ENCODE measurements around the gene RPLP2.
A peak's percentile ranks its signal among the peaks of the same experiment; 100 is the strongest.

Gene RPLP2

GRCh38 chr11:790721-791564 is 18.8 kb upstream of the RPLP2 start (continued):
- TF ChIP-seq ZNF133 (tag by site-specific recombination; IDR thresholded peaks at IDR 0.05) = no peak
- no peak for TF ChIP-seq ZSCAN18 (tag by site-specific recombination; IDR thresholded peaks at IDR 0.05)
- peak; percentile 14; the same call in 1 of the 2 replicates for TF ChIP-seq ZNF623 (tag by site-specific recombination; IDR thresholded peaks at IDR 0.05)
- TF ChIP-seq ZIC2 (tag by site-specific recombination; IDR thresholded peaks at IDR 0.05) = 0 out of 2 replicates have a peak, but pooled peaks have one; percentile 33
- TF ChIP-seq ZNF114 (tag by site-specific recombination; IDR thresholded peaks at IDR 0.05) = no peak
- no peak for TF ChIP-seq ZNF664 (tag by site-specific recombination; IDR thresholded peaks at IDR 0.05)
- TF ChIP-seq PATZ1 (tag by site-specific recombination; IDR thresholded peaks at IDR 0.05) = peak; percentile 80
- peak; percentile 77 for TF ChIP-seq SP2 (tag by site-specific recombination; IDR thresholded peaks at IDR 0.05)

- Histone ChIP-seq H3K36me3 (ENCODE audit: control insufficient read depth in 2 of 2, insufficient read depth in 1 of 2, low read length in 2 of 2) (peaks cover 0 to 33% of the 10 kb centered on the region in 2 experiments; a peak in 1 of 3 replicates), H3K9me3 (ENCODE audit: control insufficient read depth, insufficient read depth, low read depth, low read length) (no peaks in the 10 kb centered on the region), H3K4me3 (ENCODE audit: low read depth, low read length) (no peak overlapping the region), H3K27ac (ENCODE audit: extremely low read depth, low read depth, low read length) (no peak overlapping the region), H3K4me1 (ENCODE audit: control insufficient read depth, insufficient read depth, low read length) (peaks cover 6% of the 10 kb centered on the region)
- CTCF ChIA-PET = no interaction called here
- TF ChIP-seq GLIS2 (tag by site-specific recombination; IDR thresholded peaks at IDR 0.05) (peak; percentile 39), MYNN (tag by site-specific recombination; IDR thresholded peaks at IDR 0.05; ENCODE audit: borderline replicate concordance) (no peak), ZNF792 (tag by site-specific recombination; IDR thresholded peaks at IDR 0.05) (no peak), ZNF138 (tag by site-specific recombination; IDR thresholded peaks at IDR 0.05; ENCODE audit: borderline replicate concordance) (no peak), ZNF155 (tag by site-specific recombination; IDR thresholded peaks at IDR 0.05) (no peak), ZNF140 (tag by site-specific recombination; IDR thresholded peaks at IDR 0.05) (no peak), BCL11A (tag by site-specific recombination; IDR thresholded peaks at IDR 0.05; ENCODE audit: low read depth) (0 out of 2 replicates have a peak, but pooled peaks have one; percentile 19), ZNF561 (tag by site-specific recombination; IDR thresholded peaks at IDR 0.05; ENCODE audit: borderline replicate concordance) (no peak), REPIN1 (tag by site-specific recombination; IDR thresholded peaks at IDR 0.05; ENCODE audit: low read depth) (no peak), ZNF544 (tag by site-specific recombination; IDR thresholded peaks at IDR 0.05) (no peak), ZNF610 (tag by site-specific recombination; IDR thresholded peaks at IDR 0.05; ENCODE audit: borderline replicate concordance) (no peak), ZNF132 (tag by site-specific recombination; IDR thresholded peaks at IDR 0.05; ENCODE audit: borderline replicate concordance) (no peak), ZNF707 (tag by site-specific recombination; IDR thresholded peaks at IDR 0.05) (no peak), ZSCAN5A (tag by site-specific recombination; IDR thresholded peaks at IDR 0.05) (no peak), ZBTB26 (tag by site-specific recombination; optimal IDR thresholded peaks at IDR 0.05) (no peak), PBX3 (CRISPR knock-in tag; IDR thresholded peaks at IDR 0.05) (no peak)
- POLR2A ChIA-PET = interaction anchor here (2.2 kb wide), 1 partner anchor 27 kb away, joined by 9 read pairs; the partner anchor contains the start of gene PNPLA2
Observed at GRCh38 chr11:791658-792534, 17.9 kb upstream of the RPLP2 start.

All from HEK293 (cell line).